Gastrocnemius medialis (tissue), 4 donors: ENCODE results near the gene ARHGAP12. TPM values are rescaled to one million over a fixed set of nuclear protein-coding genes. Genes with fewer than 3 reads are reported as not detected.
A peak's percentile ranks its signal among the peaks of the same experiment; 100 is the strongest.

Experiments
- ATAC-seq, 2 donors: fragments of 150-250 bp; one replicate each; pipeline ENCODE4 v1.9.1; 2016
- DNase-seq, 2 donors: peaks; one replicate each; pipeline ENCODE4 v3.0.0-alpha.2; 2019
- H3K27ac ChIP-seq, 4 donors: fragments of 200-600 bp; sonication (generic); 1 replicate in 1 of 4; 2 replicates in 3 of 4; pipeline ENCODE4 v1.5.1; 2016 to 2018; ENCODE audit warnings: mild to moderate bottlenecking in 2 of 4, moderate library complexity in 1 of 4
- H3K27me3 ChIP-seq, 3 donors: fragments of 200-600 bp; sonication (generic) in 2 of 3; 1 replicate in 1 of 3; 2 replicates in 2 of 3; pipeline versions ENCODE4 v1.5.1 to v1.6.0; 2016 to 2019; ENCODE audit warnings: mild to moderate bottlenecking in 1 of 3, moderate library complexity in 1 of 3
- H3K36me3 ChIP-seq, 2 donors: fragments of 200-600 bp; sonication (generic) in 1 of 2; one replicate each; pipeline ENCODE4 v1.5.1; 2017 to 2018
- H3K4me1 ChIP-seq, 2 donors: fragments of 200-600 bp; sonication (generic) in 1 of 2; one replicate each; pipeline ENCODE4 v1.5.1; 2016 to 2017; ENCODE audit warnings: mild to moderate bottlenecking in 2 of 2
- H3K4me3 ChIP-seq, 4 donors: fragments of 200-600 bp; sonication (generic) in 3 of 4; 1 replicate in 1 of 4; 2 replicates in 3 of 4; pipeline ENCODE4 v1.5.1; 2016 to 2019; ENCODE audit warnings: mild to moderate bottlenecking in 2 of 4
- H3K9me3 ChIP-seq, 3 donors: fragments of 200-600 bp; sonication (generic) in 2 of 3; 1 replicate in 1 of 3; 2 replicates in 2 of 3; pipeline ENCODE4 v1.5.1; 2016 to 2019
- POLR2A ChIP-seq, 2 donors: fragments of 450-650 bp; IDR thresholded peaks; one replicate each; pipeline ENCODE4 v1.6.1; 2017; ENCODE audit warnings: antibody characterized with exemption in 2 of 2, mild to moderate bottlenecking in 2 of 2, moderate library complexity in 2 of 2
- in situ Hi-C, 4 donors: fragments of 200-750 bp; cut with MboI; loops; one replicate each; pipeline versions ENCODE4 v1.15.0 to v1.8.0; 2017; ENCODE audit warnings: low sequenced_read_pairs in 4 of 4
- intact Hi-C: fragments of 100-400 bp; cut with DNase I; formaldehyde crosslinking; loops from one replicate; pipeline ENCODE4 v1.15.1; 2023; ENCODE audit warnings: low total_unique reads
- total RNA-seq, 4 donors: library from RNA; depleted of rRNA; stranded (reverse); fragments of >200 nt; gene quantifications; one replicate each; pipeline versions ENCODE4 v1.1.0 to v1.2.3, GENCODE V29; 2016
- TF ChIP-seq, protein P1 (sequence below), 5 experiments: fragments of 450-650 bp in 3 of 5; fragments of 200-600 bp in 2 of 5; sonication (generic) in 2 of 5; IDR thresholded peaks in 4 of 5; conservative IDR thresholded peaks in 1 of 5; 1 replicate in 4 of 5; 2 replicates in 1 of 5; pipeline ENCODE4 v1.5.1; 2016 to 2019; ENCODE audit warnings: antibody characterized with exemption in 5 of 5, mild to moderate bottlenecking in 3 of 5, moderate library complexity in 3 of 5

Gene ARHGAP12
- total RNA-seq, 4 donors from 2014 or later, result 17.0 to 34.3 (median 21.6) TPM

DNA sequence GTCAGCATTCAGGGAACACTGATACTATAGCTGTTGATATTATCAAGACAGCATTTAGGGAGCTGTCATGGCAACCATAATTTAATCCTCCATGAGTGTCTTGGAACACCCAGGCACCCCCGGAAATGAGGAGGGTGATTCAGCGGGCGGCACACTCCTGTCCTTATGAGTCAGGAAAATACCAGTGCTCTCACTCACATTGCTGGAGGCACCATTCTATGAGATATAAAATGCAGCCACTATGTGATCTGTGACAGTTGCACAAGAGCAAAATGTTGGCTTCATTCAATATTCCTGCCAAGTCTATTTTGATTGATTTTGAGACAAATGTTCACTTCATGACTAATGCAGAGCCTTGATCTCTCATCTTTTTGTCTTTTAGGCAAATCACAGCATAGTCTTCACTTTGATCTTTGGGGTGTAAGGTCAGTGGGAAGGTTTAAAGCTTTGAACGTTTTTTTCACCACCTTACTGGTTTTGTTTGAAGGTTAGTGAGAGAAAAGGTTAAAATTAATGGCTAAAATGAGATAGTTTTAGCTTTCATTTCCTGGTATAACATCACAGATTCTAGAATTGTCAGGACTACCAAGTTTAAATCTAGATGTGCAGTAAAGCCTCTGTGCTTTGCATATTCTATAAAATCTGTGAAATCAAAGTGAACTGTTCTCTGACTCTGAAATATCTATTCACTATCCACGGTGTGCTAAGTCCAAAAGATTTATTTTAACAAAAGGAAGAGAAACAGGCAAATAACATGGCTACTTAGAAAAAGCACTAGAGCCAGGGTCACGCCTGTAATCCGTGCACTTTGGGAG is 12.4 kb upstream of the ARHGAP12 start:
- Histone ChIP-seq H3K4me3 (no peak overlapping the region), H3K27me3 (no peaks in the 10 kb centered on the region), H3K36me3 (no peaks in the 10 kb centered on the region), H3K27ac (peak overlapping the region in 2 of 4 donors; percentile 25 to 36), H3K9me3 (no peaks in the 10 kb centered on the region), H3K4me1 (peaks cover 0 to 14% of the 10 kb centered on the region in 2 donors)
- in situ Hi-C loops, result no loop called here
- intact Hi-C loops, result no loop called here
- DNase-seq (peak in 1 of 2 donors; percentile 24), ATAC-seq (peak; percentile 78 to 86)
- TF ChIP-seq, protein P1, sequence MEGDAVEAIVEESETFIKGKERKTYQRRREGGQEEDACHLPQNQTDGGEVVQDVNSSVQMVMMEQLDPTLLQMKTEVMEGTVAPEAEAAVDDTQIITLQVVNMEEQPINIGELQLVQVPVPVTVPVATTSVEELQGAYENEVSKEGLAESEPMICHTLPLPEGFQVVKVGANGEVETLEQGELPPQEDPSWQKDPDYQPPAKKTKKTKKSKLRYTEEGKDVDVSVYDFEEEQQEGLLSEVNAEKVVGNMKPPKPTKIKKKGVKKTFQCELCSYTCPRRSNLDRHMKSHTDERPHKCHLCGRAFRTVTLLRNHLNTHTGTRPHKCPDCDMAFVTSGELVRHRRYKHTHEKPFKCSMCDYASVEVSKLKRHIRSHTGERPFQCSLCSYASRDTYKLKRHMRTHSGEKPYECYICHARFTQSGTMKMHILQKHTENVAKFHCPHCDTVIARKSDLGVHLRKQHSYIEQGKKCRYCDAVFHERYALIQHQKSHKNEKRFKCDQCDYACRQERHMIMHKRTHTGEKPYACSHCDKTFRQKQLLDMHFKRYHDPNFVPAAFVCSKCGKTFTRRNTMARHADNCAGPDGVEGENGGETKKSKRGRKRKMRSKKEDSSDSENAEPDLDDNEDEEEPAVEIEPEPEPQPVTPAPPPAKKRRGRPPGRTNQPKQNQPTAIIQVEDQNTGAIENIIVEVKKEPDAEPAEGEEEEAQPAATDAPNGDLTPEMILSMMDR (IDR thresholded peaks at IDR 0.05 in 4 of 5, conservative IDR thresholded peaks at IDR 0.05 in 1 of 5), result no peak
- TF ChIP-seq POLR2A (IDR thresholded peaks at IDR 0.05), result no peak

DNA sequence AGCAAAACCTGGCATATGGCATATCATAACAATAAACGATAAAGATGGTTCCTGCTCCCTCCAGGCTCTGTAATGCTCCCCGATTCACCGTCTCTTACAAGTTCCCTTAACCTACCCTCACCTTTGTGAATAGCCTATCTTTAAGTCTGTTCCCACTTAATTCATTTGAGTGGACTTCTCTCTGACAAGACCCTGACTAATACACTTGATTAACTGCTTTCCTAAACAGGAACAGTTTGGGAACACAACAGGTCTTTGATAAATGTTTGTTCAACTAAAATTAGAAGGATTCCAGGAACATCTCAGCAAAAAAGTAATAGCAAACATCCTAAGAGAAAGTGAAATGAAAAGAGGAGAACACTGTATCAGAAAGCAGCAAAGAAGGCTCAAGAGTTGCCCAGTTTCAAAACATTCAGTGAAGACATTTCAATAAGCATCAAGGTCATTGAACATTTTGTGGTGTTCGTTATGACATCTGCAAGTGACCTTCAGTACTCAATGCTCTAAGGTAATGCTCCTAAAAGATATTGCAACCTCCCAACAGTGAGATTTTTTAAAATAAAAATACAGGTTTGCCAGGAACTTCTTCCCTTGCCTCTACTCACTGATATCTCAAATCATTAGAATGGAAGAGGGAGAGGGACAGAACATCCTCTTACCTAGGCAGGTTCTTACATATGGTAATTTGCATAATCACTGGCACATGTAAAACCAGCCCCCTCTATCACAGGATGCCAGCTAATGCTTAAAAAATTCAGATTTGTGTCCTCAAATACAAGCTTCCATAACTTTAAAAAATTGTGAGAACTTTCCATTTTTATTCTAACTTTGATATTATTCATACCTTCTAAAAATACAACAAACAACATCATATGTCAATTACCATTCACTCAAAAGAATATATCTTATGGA is 11.4 kb upstream of the ARHGAP12 start:
- in situ Hi-C loops, result loop anchor here in 1 of 4 donors (10.0 kb wide), 1 partner anchor 65 kb away; no protein-coding TSS in a partner anchor
- Histone ChIP-seq H3K27ac (peak overlapping the region in 1 of 4 donors; percentile 36), H3K4me3 (no peak overlapping the region), H3K27me3 (no peaks in the 10 kb centered on the region), H3K36me3 (no peaks in the 10 kb centered on the region), H3K4me1 (peaks cover 0 to 14% of the 10 kb centered on the region in 2 donors), H3K9me3 (no peaks in the 10 kb centered on the region)
- ATAC-seq, result no peak
- TF ChIP-seq, protein P1 (IDR thresholded peaks at IDR 0.05 in 4 of 5, conservative IDR thresholded peaks at IDR 0.05 in 1 of 5), result no peak
- TF ChIP-seq POLR2A (IDR thresholded peaks at IDR 0.05), result no peak
- DNase-seq, result no peak
- intact Hi-C loops, result no loop called here

DNA sequence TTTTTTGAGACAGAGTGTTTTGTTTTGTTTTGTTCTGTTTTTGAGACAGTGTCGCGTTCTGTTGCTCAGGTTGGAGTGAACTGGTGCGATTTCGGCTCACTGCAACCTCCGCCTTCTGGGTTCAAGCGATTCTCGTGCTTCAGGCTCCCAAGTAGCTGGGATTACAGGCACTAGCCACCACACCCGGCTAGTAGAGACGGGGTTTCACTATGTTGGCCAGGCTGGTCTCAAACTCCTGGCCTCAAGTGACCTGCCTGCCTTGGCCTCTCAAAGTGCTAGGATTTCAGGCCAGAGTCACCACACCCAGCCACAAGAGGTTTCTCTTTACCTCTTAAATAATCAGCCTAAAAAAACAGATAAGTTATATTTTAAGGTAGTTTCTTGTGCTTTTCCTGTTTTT is 8.7 kb upstream of the ARHGAP12 start:
- no peaks in the 10 kb centered on the region for H3K36me3 ChIP-seq
- in situ Hi-C loops (loop anchor here in 1 of 4 donors (10.0 kb wide), 1 partner anchor 63 kb away; no protein-coding TSS in a partner anchor), intact Hi-C loops (no loop called here)
- DNase-seq, result peak in 1 of 2 donors; percentile 61
- peak in 1 of 2 donors; percentile 68 for ATAC-seq
- peak overlapping the region in 1 of 4 donors; percentile 15 for H3K27ac ChIP-seq
- no peak for TF ChIP-seq POLR2A (IDR thresholded peaks at IDR 0.05)
- TF ChIP-seq, protein P1 (IDR thresholded peaks at IDR 0.05 in 4 of 5, conservative IDR thresholded peaks at IDR 0.05 in 1 of 5), result no peak
- no peaks in the 10 kb centered on the region for H3K27me3 ChIP-seq
- H3K4me1 ChIP-seq, result peaks cover 0 to 14% of the 10 kb centered on the region in 2 donors
- no peaks in the 10 kb centered on the region for H3K9me3 ChIP-seq
- no peak overlapping the region for H3K4me3 ChIP-seq

DNA sequence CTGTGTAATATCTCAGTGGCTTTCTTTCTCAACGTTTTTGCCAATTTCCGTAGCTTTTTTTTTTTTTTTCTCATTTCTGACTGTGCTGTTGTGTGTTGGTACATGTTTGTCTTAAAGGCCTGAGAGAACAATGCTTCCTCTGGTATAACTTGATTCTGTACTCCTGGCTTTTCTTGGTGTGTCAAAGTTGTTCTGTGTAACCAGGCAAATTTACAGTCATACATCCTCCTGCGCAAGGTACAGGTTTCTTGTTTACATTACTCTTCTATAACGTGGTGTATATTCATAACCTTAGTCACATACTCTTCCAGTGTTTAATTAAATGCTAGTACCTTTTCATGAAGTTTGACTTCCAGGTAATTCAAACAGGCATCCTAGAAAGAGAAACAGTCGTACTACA is 8.3 kb upstream of the ARHGAP12 start:
- H3K4me1 ChIP-seq, result peaks cover 0 to 14% of the 10 kb centered on the region in 2 donors
- in situ Hi-C loops (loop anchor here in 1 of 4 donors (10.0 kb wide), 1 partner anchor 62 kb away; no protein-coding TSS in a partner anchor), intact Hi-C loops (no loop called here)
- ATAC-seq, result peak in 1 of 2 donors; percentile 33
- H3K27ac ChIP-seq, result peak overlapping the region in 1 of 4 donors; percentile 15
- H3K36me3 ChIP-seq, result no peaks in the 10 kb centered on the region
- H3K4me3 ChIP-seq, result no peak overlapping the region
- TF ChIP-seq, protein P1 (IDR thresholded peaks at IDR 0.05 in 4 of 5, conservative IDR thresholded peaks at IDR 0.05 in 1 of 5), result no peak
- TF ChIP-seq POLR2A (IDR thresholded peaks at IDR 0.05), result no peak
- no peak for DNase-seq
- H3K27me3 ChIP-seq, result no peaks in the 10 kb centered on the region
- H3K9me3 ChIP-seq, result no peaks in the 10 kb centered on the region
